AG04449 (cell line): ENCODE measurements around the gene MIEN1.
A peak's percentile ranks its signal among the peaks of the same experiment; 100 is the strongest.
"Not testable (repeated sequence)": the region's sequence is repeated elsewhere in the genome, so short reads cannot be mapped to it uniquely, and the experiment has no call there.

ENCODE experiments used
- CTCF ChIA-PET: fragments of 350-600 bp; formaldehyde crosslinking; extraction: SDS; loops from one replicate; lab custom pipeline; 2021; ENCODE audit warnings: antibody characterized with exemption; lab: Yijun Ruan, JAX
- POLR2A ChIA-PET: fragments of 400-600, 350-600 bp; formaldehyde crosslinking; extraction: SDS; loops from one replicate; lab custom pipeline; 2020; ENCODE audit warnings: antibody characterized with exemption, inconsistent platforms; lab: Yijun Ruan, JAX
- DNase-seq: peaks from one replicate; pipeline ENCODE4 v3.0.0-alpha.2; 2010; ENCODE audit warnings: low read depth, low spot score
- H3K4me3 ChIP-seq: 2 replicates; pipeline ENCODE4 v1.5.1; 2011; ENCODE audit warnings: low read depth, mild to moderate bottlenecking, control low read depth, low read length
- TF ChIP-seq, protein P1 (sequence below): IDR thresholded peaks from one replicate; pipeline ENCODE4 v1.5.1; 2011; ENCODE audit warnings: mild to moderate bottlenecking, moderate library complexity, low read length, control low read depth, inconsistent platforms; ENCODE audit not compliant: insufficient read depth; ENCODE audit errors: missing control alignments

MIEN1 gene

DNA sequence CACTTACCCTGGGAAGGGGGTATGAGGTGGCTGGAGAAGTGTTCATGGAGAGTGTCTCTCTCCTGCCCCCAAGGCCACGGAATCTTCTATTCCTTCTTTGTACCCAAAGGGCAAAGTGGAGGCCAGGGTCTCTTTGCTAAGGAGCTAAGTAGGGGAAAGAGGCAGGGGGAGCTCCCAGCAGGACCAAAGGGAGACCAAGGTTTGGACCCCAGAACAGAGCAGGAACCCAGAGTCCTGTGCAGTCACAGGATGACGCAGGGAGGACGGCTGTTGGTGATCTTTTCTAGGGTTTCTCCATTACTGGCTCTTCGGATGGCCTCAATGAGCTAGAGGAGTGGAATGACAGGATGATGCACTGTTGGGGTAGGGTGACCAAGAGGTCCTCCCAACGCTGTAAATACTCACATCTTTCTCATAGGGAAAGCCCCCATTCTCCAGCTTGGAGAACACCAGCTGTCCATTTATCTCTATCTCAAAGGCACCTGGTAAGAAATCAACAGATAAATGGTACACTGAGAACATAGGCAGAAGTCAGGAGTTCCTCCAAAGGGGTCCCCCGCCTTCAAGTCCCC lies 966 bp downstream of the MIEN1 start:
- peak overlapping the region; percentile 76 for H3K4me3 ChIP-seq
- CTCF ChIA-PET: interaction anchor here (0.6 to 7.0 kb wide), 24 partner anchors 9 to 1937 kb away, joined by 3 to 51 read pairs (median 5); partner anchors contain the start of genes ERBB2 and PSMD3
- TF ChIP-seq, protein P1, sequence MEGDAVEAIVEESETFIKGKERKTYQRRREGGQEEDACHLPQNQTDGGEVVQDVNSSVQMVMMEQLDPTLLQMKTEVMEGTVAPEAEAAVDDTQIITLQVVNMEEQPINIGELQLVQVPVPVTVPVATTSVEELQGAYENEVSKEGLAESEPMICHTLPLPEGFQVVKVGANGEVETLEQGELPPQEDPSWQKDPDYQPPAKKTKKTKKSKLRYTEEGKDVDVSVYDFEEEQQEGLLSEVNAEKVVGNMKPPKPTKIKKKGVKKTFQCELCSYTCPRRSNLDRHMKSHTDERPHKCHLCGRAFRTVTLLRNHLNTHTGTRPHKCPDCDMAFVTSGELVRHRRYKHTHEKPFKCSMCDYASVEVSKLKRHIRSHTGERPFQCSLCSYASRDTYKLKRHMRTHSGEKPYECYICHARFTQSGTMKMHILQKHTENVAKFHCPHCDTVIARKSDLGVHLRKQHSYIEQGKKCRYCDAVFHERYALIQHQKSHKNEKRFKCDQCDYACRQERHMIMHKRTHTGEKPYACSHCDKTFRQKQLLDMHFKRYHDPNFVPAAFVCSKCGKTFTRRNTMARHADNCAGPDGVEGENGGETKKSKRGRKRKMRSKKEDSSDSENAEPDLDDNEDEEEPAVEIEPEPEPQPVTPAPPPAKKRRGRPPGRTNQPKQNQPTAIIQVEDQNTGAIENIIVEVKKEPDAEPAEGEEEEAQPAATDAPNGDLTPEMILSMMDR: no peak
- POLR2A ChIA-PET: interaction anchor here (0.6 to 2.4 kb wide), 6 partner anchors 7 to 552 kb away, joined by 3 to 13 read pairs (median 4); partner anchors contain the start of genes ERBB2 and PGAP3
- no peak for DNase-seq

- ChIA-PET POLR2A (no interaction called here), CTCF (interaction anchor here (3.3 to 7.0 kb wide), 4 partner anchors 7 to 105 kb away, joined by 17 to 51 read pairs (median 48); partner anchors contain the start of gene ERBB2)
- DNase-seq: no peak
- no peak overlapping the region for H3K4me3 ChIP-seq
- TF ChIP-seq, protein P1: no peak
Measured at GRCh38 chr17:39727556-39727955, 2.8 kb downstream of the MIEN1 start.

DNA sequence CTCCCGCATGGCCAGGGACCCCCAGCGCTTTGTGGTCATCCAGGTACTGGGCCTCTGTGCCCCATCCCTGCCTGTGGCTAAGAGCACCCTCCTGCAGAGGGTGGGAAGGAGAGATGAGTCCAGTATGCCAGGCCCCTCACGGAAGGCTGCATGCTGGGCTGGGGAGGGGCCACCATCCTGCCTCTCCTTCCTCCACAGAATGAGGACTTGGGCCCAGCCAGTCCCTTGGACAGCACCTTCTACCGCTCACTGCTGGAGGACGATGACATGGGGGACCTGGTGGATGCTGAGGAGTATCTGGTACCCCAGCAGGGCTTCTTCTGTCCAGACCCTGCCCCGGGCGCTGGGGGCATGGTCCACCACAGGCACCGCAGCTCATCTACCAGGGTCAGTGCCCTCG lies 3.7 kb downstream of the MIEN1 start:
- CTCF ChIA-PET: interaction anchor here (1.0 to 1.5 kb wide), 2 partner anchors 24 to 108 kb away, joined by 3 read pairs; no protein-coding TSS in a partner anchor
- TF ChIP-seq, protein P1: no peak
- DNase-seq: no peak
- POLR2A ChIA-PET: no interaction called here
- no peak overlapping the region for H3K4me3 ChIP-seq

GRCh38 chr17:39725923-39726322 lies 4.4 kb downstream of the MIEN1 start:
- CTCF ChIA-PET: interaction anchor here (1.0 to 1.5 kb wide), 2 partner anchors 23 to 107 kb away, joined by 3 read pairs; no protein-coding TSS in a partner anchor
- DNase-seq, POLR2A ChIA-PET, H3K4me3 ChIP-seq: not testable (repeated sequence)

DNA sequence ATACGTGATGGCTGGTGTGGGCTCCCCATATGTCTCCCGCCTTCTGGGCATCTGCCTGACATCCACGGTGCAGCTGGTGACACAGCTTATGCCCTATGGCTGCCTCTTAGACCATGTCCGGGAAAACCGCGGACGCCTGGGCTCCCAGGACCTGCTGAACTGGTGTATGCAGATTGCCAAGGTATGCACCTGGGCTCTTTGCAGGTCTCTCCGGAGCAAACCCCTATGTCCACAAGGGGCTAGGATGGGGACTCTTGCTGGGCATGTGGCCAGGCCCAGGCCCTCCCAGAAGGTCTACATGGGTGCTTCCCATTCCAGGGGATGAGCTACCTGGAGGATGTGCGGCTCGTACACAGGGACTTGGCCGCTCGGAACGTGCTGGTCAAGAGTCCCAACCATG lies 5.6 kb downstream of the MIEN1 start:
- no peak for DNase-seq
- CTCF ChIA-PET: no interaction called here
- TF ChIP-seq, protein P1: no peak
- POLR2A ChIA-PET: no interaction called here
- H3K4me3 ChIP-seq: no peak overlapping the region

GRCh38 chr17:39722965-39723848 lies 7.1 kb downstream of the MIEN1 start:
- ChIA-PET CTCF (no interaction called here), POLR2A (no interaction called here)
- no peak for DNase-seq
- TF ChIP-seq, protein P1: no peak
- no peak overlapping the region for H3K4me3 ChIP-seq
